GM18499 (cell line): ENCODE data around the gene TGFBI.

ENCODE experiments used
- ATAC-seq: cut with Tn5 transposase; IDR thresholded peaks from one replicate; pipeline ENCODE4 v1.9.1; 2021; ENCODE audit warnings: moderate number of reproducible peaks; ENCODE audit not compliant: insufficient read depth, unreplicated experiment

TGFBI gene

DNA sequence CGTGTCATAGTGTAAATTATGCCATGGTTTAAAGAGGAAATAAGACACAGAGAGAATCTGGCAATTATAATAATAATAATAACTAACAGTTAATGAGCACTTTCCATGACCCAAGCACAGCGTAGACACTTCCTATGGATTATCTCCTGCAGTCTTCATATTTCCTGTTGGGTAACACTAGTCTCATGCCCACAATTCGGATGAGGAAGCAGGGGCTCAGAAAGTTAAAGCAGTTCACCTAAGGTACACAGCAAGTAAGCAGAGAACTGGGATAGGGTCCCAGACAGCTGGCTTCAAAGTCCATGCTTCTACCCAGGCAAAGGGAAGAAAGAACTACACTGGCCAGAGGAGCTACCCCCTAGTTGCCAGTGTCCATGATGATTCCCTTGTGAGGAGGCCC, 27.9 kb upstream of the TGFBI start:
- ATAC-seq: no peak

DNA sequence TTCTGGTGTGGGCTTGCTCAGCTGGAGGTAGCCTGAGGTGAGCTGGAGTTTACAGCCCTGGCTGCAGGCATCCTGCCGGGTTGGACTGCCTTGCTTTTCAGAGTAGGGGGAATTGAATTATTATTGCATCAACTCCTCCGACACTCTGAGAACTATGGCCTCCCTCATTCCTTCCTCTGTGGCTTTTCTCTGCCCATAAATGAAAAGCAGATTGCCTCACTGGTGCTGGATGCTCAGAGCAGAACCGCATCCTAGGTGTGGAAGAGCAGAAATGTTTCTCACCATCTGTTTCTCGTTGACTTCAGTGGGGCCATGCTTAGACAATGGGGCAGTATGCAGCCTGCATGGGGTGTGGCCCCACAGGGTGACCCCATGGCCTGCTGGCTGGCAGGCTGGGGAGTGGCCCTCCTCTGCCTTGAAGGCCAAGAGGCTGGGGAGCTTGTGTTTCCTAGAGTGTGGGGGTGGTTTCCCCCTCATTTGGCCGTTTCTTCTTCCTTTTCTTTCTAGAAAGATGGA, 27.3 kb upstream of the TGFBI start:
- no peak for ATAC-seq

DNA sequence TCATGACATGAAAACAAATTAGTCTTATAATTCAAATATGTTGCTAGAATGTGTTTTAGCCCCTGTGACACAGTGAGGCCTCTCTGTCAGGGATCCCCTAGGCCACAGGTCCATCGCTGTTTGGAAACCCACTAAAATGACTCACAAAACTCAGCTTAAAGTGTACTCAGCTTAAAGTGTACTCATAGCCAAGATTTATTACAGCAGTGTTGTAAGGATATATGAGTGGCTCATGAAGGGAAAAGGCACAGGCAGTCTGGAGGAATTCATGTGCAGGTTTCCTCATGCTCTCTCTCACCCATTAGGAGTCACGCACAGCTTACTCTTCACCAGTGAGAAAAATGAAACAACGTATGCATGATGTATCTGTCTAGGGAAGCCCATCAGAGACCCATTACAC, 24.4 kb upstream of the TGFBI start:
- ATAC-seq: no peak

DNA sequence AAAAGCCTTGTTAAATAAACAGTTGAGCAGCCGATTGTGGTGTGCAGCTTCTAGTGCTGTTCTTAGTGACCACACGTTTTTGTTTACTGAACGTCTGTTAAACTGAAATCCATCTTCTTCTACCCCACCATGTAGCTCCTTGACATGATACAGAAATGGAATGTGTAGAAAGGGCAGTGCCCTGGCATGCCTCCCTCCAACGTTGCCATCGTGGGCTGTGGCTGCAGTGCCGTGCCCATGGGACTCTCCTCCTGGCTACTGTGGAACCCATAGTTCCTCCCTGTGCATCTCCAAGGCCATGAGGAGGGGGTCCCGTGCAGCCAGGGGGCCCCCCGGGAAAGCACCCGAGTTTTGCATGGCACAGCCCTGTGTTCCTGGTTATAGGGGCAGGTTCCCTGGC, 23.3 kb upstream of the TGFBI start:
- ATAC-seq: no peak

DNA sequence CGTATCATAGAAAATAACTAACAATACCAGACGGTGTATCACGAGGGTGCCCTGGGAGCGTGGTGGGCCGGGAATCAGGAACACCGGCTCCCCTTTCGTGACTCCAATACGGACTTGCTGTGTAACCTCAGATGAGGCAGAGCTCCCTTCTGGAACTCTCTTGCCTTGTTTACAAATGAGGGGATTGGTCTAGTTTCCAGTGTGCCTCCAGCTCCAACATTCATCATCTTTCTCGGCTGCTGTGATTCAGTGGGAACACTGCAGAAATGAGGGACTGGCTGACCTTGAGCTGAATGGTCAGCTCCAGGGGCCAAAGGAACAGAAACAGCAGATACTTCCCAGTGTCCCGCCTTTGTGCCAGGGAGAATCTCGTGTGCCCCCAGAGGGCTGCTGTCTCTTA, 22.6 kb upstream of the TGFBI start:
- ATAC-seq: no peak

DNA sequence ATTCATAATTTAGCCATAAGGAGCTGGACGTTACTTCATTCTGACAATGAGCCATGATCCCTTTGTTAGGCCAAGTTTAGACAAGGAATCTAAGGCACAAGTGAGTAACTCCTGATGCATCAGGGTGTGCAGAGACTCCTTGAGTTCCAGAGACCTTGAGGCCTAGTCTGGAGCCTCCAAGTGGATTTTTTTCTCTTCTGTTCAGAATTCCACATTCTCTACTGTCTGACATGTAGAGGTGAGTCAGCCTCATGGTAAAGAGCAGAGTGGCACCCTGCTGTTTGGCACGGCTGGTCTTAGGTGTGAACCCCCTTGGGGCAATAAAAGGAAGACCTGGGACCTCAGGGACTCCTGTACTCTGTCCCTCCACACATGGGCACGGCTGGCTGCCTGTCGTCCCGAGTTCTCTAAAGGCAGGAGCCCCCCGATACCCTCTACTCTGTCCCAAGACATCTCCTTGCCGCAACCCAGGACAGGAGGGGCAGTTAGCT, 22.0 kb upstream of the TGFBI start:
- ATAC-seq: no peak

DNA sequence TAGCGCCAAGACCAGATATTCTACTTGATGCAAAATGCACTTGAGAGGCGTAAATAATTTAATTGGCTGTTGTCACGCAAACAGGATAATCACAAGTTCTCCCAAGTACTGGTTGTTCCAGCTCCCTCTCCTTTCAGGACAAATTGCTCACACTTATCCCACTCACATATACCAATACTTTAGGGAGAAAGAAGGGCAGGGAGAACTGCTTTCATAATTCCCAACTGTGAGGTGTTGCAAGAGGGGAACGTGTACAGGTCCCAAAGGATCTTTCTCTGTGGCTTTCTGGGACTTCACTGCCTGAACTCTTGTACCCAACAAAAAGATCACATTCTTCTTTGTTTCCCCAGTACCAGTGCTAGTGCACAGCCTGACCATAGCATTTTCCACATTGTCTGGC, 21.5 kb upstream of the TGFBI start:
- no peak for ATAC-seq

DNA sequence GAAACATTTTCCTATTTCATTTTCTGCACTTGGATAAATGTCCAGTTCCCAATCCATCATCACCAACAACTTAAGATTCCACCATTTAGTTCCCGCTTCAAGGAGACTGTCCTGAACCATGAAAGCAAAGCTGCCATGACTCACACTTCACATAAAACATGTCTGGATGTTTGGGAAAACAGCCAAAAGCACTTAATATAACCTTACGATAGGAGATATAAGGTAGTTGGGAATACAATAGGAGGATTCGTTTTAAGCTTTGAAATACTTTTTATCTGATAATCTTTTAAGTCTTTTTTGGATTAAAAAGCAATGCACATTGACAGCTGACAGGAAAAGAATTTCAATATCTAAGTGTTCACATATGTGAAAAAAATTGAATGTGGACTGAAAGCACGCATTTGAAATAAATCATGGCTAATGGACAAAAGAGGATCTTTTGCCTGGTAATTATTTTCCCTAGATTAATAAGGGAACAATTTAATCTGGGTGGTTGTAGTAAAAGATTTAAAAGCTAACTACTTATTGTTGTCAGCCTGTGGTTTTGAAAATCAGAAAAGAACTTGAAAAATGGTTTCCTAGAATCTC, 17.3 kb upstream of the TGFBI start:
- no peak for ATAC-seq

DNA sequence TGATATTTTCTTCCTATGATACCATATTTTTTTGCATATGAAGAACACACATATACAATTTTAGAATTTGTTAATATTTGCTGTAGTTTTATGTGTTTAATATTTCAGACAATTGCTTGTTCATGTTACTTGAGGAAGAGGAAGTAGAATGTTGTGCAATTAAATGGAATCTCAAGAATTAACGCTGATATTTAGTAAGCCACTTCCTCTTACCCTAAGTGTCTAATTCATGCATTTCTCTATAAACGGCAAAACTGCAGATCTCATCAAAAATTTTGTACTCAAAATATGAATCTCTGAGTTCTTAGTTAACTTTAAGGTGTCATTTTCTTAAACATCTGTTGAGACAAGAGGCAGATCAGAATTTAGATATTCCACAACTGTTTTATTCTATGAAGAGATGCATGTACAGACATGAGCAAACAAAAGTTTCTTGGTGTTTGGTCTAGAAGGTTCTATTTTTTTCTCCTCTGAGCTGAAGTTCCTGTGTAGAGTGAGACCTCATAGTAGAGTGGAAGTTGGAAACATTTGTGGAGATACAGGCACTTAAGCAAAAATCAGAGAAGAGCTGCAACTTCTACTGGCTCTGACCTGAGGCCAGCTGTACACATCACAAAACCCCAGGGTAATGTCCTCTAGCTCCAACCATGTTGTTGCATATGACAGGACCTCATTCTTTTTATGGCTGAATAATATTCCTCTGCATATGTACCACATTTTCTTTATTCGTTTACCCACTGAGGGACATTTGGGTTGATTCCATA, 16.6 kb upstream of the TGFBI start:
- no peak for ATAC-seq

DNA sequence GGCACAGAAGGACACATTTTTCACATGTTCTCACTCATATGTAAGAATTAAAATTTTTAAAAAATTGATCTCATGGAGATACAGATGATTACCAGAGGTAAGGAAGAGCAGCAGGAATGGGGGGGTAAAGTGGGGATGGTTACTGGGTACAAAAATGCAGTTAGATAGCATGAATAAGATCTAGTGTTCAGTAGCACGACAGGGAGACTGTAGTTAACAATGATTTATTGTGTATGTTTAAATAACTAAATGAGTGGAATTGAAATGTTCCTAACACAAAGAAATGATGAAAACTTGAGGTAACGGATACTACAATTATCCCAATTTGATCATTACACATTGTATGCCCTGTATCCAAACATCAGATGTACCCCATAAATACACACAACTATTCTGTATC, 15.2 kb upstream of the TGFBI start:
- no peak for ATAC-seq

DNA sequence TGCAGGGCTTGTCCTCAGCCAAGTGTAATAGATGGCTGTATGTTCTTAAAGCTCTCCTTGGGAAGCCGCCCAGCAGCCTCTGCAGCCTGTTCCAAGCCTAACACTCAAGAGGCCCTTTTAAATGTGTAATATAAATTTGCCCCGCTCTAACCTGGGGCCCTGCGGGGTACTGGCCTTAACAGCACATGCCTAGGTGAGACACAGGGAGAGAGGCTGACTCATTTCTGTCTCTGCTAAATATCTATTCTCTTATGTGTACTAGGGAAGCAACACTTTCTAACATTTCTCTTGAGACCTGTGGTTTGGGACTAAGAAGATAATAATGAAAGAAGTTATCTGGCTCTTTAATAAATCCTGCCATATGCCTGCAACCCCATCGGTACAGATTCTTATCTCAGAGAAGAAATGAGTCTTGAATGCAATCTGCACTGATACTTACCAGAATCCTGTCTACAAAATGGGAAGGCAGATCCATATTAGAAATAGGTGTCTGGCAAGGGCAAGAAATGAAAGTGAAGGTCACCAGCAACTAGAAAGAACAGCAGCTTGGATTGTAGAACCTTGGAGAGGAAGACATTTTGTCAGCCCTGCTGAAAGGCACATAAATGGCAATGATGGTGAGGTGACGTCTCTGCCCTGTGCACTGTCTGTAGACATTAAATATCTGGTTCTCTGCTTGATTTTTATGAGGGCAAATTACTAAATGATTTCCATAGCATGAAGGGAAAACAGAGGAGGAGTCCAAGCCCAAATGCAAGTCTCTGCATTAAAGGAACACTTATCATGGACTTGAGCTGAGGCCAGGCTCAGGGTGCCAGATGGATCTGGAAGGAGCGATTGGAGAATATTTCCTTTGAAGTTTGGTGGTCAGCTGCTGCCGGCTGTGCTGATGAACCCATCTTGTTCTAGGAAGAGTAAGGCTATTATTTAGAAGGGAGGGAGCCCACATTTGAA, 14.5 kb upstream of the TGFBI start:
- ATAC-seq: no peak

DNA sequence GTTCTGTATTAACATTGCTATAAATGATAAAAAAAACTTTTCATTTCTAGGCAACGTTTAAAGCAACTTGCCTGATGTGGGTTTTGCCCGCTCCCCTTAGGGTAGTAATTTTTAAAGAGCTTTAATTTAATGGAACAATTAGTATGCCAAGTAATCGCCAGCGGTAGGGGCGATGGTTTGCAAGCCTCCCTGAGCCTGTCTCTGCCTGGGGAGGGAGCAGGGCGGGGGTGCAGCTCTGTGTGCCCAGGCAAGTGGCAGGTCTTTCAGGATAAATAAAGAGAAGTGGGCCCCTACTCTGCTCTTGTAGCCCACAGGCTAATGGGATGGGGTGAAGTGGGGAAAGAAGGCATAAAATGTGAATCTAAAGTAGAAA, 13.8 kb upstream of the TGFBI start:
- ATAC-seq: no peak

DNA sequence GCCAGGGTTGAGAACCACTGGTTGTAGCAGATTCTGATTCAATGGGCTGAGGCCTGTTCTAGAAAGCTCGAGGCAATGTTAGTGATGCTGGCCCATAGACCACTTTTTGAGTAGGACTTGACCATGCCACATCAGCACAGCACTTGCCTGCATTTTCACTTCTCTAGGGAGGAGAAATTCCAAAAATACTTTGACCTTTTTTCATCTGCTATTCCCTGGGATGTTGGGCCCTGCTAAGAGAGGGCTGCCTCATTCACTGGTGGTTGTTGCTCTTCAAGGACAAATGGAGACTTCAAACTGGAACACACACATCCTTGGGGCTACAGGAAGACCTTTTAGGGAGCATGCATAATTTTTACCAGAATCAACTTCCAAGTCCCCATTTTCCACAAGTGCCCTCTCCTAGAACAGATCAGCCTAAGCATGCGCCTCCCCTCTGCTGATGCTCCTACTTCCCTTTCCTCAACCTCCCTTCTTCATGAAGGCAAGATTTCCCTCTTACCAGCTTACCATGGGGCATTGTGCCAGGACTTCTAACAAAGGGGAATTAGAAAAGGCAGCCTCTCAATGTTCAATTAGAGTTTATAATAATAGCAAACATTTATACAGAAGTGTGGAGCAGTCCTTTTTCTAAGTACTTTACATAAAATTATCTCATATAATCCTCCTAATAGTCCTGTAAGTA, 12.7 kb upstream of the TGFBI start:
- ATAC-seq: no peak

DNA sequence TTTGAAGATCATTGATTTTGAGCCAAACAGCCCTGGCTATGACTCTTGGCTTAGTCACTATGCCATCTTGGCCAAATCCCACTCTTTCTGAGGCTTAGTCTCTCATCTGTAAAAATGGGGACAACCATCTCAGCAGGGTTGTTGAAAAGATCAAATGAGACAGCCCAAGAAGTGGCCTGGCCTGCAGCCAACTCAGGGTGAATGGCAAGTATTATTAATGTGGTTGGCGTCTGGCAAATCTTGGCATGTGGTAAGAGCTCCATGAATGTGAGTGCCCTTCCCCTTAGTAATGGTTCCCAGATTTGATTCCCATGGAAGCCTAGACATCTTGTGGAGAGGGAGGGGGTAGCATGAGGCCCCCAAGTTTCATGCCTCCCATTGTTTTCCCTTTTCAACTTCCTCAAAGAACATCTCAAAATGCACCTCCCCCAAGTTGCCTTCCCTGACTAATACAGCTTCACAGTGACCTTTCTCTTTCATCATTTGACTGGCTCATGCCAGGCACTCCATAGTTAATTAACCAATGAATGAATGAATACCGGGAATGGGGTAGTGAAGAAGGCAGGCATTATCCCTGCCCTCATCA, 11.8 kb upstream of the TGFBI start:
- ATAC-seq: no peak

DNA sequence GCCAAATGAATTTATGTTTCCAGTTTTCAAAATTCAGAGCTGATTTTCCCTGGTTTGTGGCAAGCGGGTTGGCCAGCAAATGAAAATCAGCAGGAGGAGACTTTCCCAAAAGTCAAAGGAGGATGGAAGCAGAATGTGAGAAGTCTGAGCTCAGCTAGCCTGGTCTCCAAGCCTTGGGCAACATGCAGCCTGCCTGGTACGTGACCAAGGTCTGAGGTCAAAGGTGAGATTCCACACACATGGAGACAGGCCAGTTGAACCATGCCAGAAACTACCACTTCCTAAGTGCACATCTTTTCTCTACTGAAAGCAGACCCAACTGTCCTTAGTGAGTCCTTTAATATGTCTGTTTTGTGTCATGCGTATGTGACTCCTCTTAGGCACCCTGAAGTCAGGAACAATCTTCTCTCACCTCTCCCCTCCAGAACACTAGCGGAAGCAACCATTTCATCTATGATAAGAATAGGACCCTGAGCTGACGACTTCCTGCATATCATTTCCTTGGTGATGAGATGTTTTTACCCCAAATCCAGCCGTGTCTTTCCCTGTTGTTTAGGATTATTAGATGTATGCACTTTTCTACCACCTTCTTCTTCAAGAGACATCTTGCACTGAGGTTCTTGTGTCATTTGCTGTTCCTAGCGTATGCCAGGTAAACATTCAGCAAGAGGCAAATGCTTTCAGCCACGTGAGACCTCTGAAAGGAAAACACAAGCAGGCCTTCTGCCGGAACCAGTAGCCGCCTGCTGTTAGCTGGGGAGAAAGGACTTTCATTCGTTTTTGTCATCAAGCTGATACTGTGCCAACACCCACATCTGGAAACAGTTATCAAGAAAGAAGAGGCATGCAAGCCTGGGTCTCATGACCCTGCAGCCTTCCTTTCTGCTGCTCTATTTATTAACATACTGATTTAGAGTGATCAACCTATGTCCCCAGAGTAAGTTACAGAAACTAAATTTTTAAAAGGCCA, 9.7 kb upstream of the TGFBI start:
- ATAC-seq: no peak

DNA sequence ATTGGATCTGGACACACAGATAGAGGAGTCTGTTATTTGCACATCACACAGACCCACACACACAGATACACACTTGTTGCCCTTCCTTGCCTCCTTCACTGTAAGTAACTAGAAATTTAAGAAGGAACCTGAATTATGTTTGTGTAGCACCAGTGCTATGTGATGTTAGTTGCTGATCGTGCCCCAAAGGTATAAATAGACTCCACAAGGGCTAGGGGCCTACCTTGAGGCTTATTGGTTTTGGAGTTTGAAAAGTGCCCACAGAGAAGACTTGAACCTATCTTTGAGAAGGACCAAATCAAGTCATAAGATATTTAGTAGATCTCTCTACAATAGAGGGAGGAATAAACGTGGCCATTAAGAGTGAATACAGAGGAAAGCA, 8.8 kb upstream of the TGFBI start:
- ATAC-seq: no peak

DNA sequence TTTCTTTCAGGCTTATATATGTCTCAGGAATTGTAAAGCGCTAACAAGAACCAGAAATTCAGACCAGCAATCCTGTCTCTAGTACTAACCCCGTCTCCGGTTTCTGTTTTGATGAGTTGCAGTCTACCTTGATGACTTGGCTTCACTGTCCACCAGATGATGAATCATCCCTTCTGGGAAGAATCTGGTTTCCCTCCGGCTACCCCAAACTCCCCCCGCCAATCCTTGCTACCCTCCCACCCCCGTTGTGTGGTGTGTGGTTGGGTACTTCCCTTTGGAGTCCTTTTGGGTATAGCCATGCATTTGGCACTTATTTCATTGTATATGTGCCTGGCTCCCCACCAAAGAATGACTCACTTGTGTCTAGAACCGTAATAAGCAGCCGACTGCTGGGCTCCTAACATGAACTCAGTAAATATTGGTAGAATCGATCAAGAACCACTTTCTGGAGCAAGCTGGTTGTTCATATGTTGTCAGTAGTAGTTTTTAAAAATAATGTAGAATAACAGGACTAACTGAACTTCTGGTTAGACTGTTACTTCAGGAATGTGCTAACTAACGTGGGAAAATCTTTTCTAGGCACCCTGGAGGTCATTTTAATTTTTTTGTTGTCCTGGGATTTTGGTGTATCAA, 8.3 kb upstream of the TGFBI start:
- ATAC-seq: no peak

DNA sequence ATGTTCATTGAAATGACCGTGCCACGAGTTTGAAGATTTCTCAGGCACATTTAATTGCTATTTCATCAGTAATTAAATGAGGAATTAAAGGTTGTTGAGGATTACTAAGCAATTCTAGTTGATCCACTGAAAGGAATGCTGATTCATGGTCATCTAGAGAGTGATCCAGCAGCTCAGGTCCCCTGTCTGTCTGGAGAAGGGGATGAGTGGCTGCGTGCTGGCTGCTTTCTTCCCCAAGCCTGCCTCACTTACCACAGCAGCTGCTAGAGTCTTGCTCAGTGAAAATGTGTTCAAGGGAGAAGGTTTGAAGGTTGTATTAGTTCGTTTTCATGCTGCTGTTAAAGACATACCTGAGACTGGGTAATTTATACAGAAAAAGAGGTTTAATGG, 7.8 kb upstream of the TGFBI start:
- ATAC-seq: no peak
